Naive thymus-derived CD8-positive, alpha-beta T cell (primary cell): ENCODE results near the gene SAFB. TPM values are rescaled to one million over a fixed set of nuclear protein-coding genes. Genes with fewer than 3 reads are reported as not detected.

ENCODE experiments used
- ATAC-seq, 2 donors: fragments of 150-1000 bp; cut with Tn5 transposase in 1 of 2; sonication (Bioruptor Pico), chemical (Tn5 transposase) in 1 of 2; 1 replicate in 1 of 2; 2 replicates in 1 of 2; pipeline ENCODE4 v1.10.0; 2021; ENCODE audit warnings: mild to moderate bottlenecking in 2 of 2, moderate library complexity in 2 of 2
- POLR2A ChIA-PET: fragments of 350-600 bp; sonication (Branson Sonifier 250); formaldehyde crosslinking; loops from one replicate; lab custom pipeline; 2021; ENCODE audit warnings: antibody characterized with exemption; lab: Charles Lee
- DNase-seq, 10 donors: peaks; one replicate each; pipeline versions ENCODE4 v3.0.0 to v3.0.0-alpha.2; 2020 to 2022
- H3K27ac Mint-ChIP-seq, 10 donors: one replicate each; pipeline ENCODE4 v1.8.0; 2020 to 2022; ENCODE audit warnings: mild to moderate bottlenecking in 10 of 10, mixed read lengths in 10 of 10, moderate library complexity in 4 of 10, inconsistent platforms in 1 of 10
- H3K27me3 Mint-ChIP-seq, 5 donors: one replicate each; pipeline ENCODE4 v1.8.0; 2021 to 2022; ENCODE audit warnings: mixed read lengths in 5 of 5
- H3K36me3 Mint-ChIP-seq, 3 donors: one replicate each; pipeline ENCODE4 v1.8.0; 2020 to 2022; ENCODE audit warnings: mixed read lengths in 3 of 3, mild to moderate bottlenecking in 2 of 3, inconsistent platforms in 1 of 3
- H3K4me1 Mint-ChIP-seq, 4 donors: one replicate each; pipeline ENCODE4 v1.8.0; 2021 to 2022; ENCODE audit warnings: mixed read lengths in 4 of 4
- H3K4me3 Mint-ChIP-seq, 10 donors: one replicate each; pipeline ENCODE4 v1.8.0; 2020 to 2022; ENCODE audit warnings: mild to moderate bottlenecking in 10 of 10, mixed read lengths in 10 of 10, moderate library complexity in 6 of 10, inconsistent platforms in 1 of 10
- H3K9me3 Mint-ChIP-seq, 9 donors: one replicate each; pipeline ENCODE4 v1.8.0; 2020 to 2022; ENCODE audit warnings: mixed read lengths in 9 of 9, mild to moderate bottlenecking in 3 of 9, inconsistent platforms in 1 of 9, moderate library complexity in 1 of 9
- polyA plus RNA-seq, 3 donors: library from polyadenylated mRNA; unstranded; fragments of 300-500 nt; fragmentation: Illumina TruSeq; gene quantifications; one replicate each; pipeline ENCODE4 v1.2.3, GENCODE V29; 2021
- total RNA-seq, 8 experiments: library from RNA in 2 of 8; stranded (reverse) in 2 of 8; gene quantifications; one replicate each; pipeline ENCODE4 v1.2.3 and lab custom pipeline; 2021 to 2026

SAFB gene
- 100 to 1,000 TPM; 188 to 191 TPM for total RNA-seq
- 100 to 1,000 TPM in 1 of 3 donors, 10 to 100 TPM in 2; 28.6 to 135 (median 59.3) TPM for polyA plus RNA-seq
- 128 to 185 (median 145) reads per million in 6 experiments for total RNA-seq (lab: John Stamatoyannopoulos, UW)

DNA sequence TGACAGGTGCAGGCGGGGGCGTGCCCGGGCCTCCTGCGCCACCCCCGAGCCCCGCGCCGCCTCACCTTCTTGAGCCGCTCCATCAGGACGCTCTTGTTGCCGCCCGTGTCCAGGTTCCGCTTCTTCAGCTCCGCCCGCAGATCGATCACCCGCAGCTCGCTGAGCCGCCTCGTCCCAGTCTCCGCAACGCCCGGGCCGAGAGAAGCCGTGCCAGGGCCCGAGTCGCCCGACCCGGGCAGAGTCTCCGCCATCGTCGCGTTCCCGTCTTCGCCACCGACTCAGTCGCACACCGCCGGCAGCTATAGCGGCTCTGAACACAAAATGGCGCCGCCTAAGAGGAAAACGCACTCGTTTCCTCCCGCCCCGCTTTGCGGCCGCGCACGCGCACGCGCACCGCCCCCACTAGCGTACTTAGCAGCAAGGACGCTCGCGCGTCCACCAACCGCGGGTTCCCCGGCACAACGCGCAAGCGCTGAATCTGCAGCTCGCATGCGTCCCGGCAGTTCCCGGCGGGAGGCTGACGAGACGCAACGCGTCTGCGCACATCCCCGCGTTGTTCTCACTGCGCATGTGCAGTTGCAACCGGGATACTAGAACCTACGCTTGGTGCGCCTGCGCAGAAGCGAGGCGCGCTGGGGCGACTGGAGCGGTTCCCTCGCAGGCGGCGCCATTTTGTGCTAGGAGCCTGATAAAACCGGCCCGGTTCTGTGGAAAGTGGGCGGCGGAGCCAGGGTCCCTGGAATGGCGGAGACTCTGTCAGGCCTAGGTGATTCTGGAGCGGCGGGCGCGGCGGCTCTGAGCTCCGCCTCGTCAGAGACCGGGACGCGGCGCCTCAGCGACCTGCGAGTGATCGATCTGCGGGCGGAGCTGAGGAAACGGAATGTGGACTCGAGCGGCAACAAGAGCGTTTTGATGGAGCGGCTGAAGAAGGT lies at the start of gene SAFB, which contains the start of gene SAFB2:
Gene SAFB, plus strand, starts transcription at position 619 of the 932 bp plus-strand sequence. Its CDS starts 123 bp downstream, at position 742.
Gene SAFB2, minus strand, starts transcription at position 312 of the 932 bp plus-strand sequence. Its CDS starts 61 bp downstream, at position 251.
- DNase-seq (peak; percentile 95 to 100 (median 100)), ATAC-seq (peak; percentile 79 to 82)
- POLR2A ChIA-PET, result interaction anchor here (0.5 to 5.4 kb wide), 19 partner anchors 12 to 1151 kb away, joined by 3 to 41 read pairs (median 4); partner anchors contain the start of genes CATSPERD, DUS3L, HSD11B1L and KDM4B
- peaks cover 0 to 3% (median 0%) of the 10 kb centered on the region in 5 donors for H3K27me3 Mint-ChIP-seq
- H3K36me3 Mint-ChIP-seq, result peaks cover 15 to 66% (median 21%) of the 10 kb centered on the region in 3 donors
- no peaks in the 10 kb centered on the region for H3K9me3 Mint-ChIP-seq
- H3K4me3 Mint-ChIP-seq, result peak within 1 kb of the TSS; percentile 99 to 100 (median 100)
- peaks cover 46 to 82% (median 74%) of the 10 kb centered on the region in 4 donors for H3K4me1 Mint-ChIP-seq
- H3K27ac Mint-ChIP-seq, result peak within 1 kb of the TSS; percentile 99 to 100 (median 100)

GRCh38 chr19:5575590-5575989 lies 47.3 kb upstream of the SAFB start:
- H3K36me3 Mint-ChIP-seq, result peaks cover 0 to 2% (median 0%) of the 10 kb centered on the region in 3 donors
- H3K4me1 Mint-ChIP-seq, result peaks cover 7 to 11% (median 9%) of the 10 kb centered on the region in 4 donors
- no peaks in the 10 kb centered on the region for H3K9me3 Mint-ChIP-seq
- H3K27ac Mint-ChIP-seq, result no peak overlapping the region
- no peak overlapping the region for H3K4me3 Mint-ChIP-seq
- ATAC-seq (no peak), DNase-seq (no peak)
- peaks cover 0 to 2% (median 0%) of the 10 kb centered on the region in 5 donors for H3K27me3 Mint-ChIP-seq
- POLR2A ChIA-PET, result no interaction called here

- H3K27ac Mint-ChIP-seq, result peak overlapping the region in 3 of 10 donors; percentile 49 to 71 (median 62)
- no peaks in the 10 kb centered on the region for H3K27me3 Mint-ChIP-seq
- H3K4me3 Mint-ChIP-seq, result peak overlapping the region in 4 of 10 donors; percentile 1 to 49 (median 23)
- POLR2A ChIA-PET, result no interaction called here
- peak; percentile 50 to 83 (median 72) for DNase-seq
- peak; percentile 92 to 94 for ATAC-seq
- H3K36me3 Mint-ChIP-seq, result peaks cover 0 to 5% (median 0%) of the 10 kb centered on the region in 3 donors
- peaks cover 7 to 11% (median 8%) of the 10 kb centered on the region in 4 donors for H3K4me1 Mint-ChIP-seq
- H3K9me3 Mint-ChIP-seq, result no peaks in the 10 kb centered on the region
These were observed 44.6 kb upstream of the SAFB start for GRCh38 chr19:5578097-5578846.

GRCh38 chr19:5579286-5579685 lies 43.6 kb upstream of the SAFB start:
- H3K4me1 Mint-ChIP-seq, result peaks cover 7 to 11% (median 9%) of the 10 kb centered on the region in 4 donors
- POLR2A ChIA-PET, result no interaction called here
- H3K9me3 Mint-ChIP-seq, result no peaks in the 10 kb centered on the region
- H3K4me3 Mint-ChIP-seq, result no peak overlapping the region
- ATAC-seq (no peak), DNase-seq (no peak)
- H3K36me3 Mint-ChIP-seq, result peaks cover 0 to 7% (median 0%) of the 10 kb centered on the region in 3 donors
- no peaks in the 10 kb centered on the region for H3K27me3 Mint-ChIP-seq
- H3K27ac Mint-ChIP-seq, result peak overlapping the region in 1 of 10 donors; percentile 33

DNA sequence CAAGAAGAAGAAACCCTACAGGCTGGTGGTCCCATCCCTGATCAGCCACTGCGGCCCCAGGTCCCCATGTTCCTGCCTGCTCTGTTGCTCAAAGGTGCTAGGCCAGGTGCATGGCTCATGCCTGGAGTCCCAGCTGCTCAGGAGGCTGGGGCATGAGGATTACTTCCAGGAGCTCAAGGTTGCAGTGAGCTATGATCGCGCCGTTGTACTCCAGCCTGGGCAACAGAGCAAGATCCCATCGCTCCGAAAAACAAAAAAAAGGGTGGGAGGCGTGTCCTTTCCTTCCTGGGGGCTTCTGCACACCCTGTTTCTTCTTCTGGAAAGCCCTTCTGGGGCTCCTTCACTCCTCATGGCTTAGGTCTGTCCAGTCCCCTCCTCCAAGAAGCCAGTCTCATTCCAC lies 43.2 kb upstream of the SAFB start:
- no peak for ATAC-seq
- H3K4me3 Mint-ChIP-seq, result no peak overlapping the region
- H3K9me3 Mint-ChIP-seq, result no peaks in the 10 kb centered on the region
- H3K4me1 Mint-ChIP-seq, result peaks cover 7 to 14% (median 10%) of the 10 kb centered on the region in 4 donors
- DNase-seq, result no peak
- H3K36me3 Mint-ChIP-seq, result peaks cover 0 to 7% (median 0%) of the 10 kb centered on the region in 3 donors
- POLR2A ChIA-PET, result no interaction called here
- H3K27me3 Mint-ChIP-seq, result no peaks in the 10 kb centered on the region
- H3K27ac Mint-ChIP-seq, result no peak overlapping the region

DNA sequence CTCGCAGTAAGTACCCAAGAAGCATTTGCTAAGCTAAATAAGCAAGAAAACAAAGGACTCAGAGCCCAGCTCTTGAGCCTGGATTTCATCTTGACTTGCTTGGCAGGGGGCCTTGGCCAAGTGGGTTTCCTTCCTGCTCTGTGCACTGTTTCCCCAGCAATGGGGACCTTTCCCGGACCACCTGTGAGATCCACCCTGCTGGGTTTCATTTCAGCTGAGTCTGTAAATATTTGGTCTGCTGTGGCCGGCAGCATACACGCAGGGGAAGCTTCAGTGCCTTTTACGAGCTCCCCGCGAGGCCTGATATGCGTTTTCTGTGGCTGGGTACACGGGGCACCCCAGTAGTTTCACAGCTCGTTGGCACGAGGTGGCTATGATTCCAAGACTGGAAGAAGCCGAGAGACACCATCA lies 42.7 kb upstream of the SAFB start:
- no peak for DNase-seq
- peak overlapping the region in 2 of 10 donors; percentile 53 to 76 for H3K27ac Mint-ChIP-seq
- H3K4me3 Mint-ChIP-seq, result no peak overlapping the region
- H3K36me3 Mint-ChIP-seq, result peaks cover 0 to 7% (median 0%) of the 10 kb centered on the region in 3 donors
- ATAC-seq, result no peak
- POLR2A ChIA-PET, result no interaction called here
- peaks cover 7 to 14% (median 10%) of the 10 kb centered on the region in 4 donors for H3K4me1 Mint-ChIP-seq
- no peaks in the 10 kb centered on the region for H3K27me3 Mint-ChIP-seq
- no peaks in the 10 kb centered on the region for H3K9me3 Mint-ChIP-seq

- no peaks in the 10 kb centered on the region for H3K9me3 Mint-ChIP-seq
- ATAC-seq (peak; percentile 61 to 76), DNase-seq (peak in 7 of 10 donors; percentile 20 to 52 (median 38))
- H3K4me3 Mint-ChIP-seq, result peak overlapping the region in 9 of 10 donors; percentile 36 to 82 (median 70)
- peaks cover 8 to 22% (median 15%) of the 10 kb centered on the region in 4 donors for H3K4me1 Mint-ChIP-seq
- POLR2A ChIA-PET, result interaction anchor here (0.6 to 1.4 kb wide), 2 partner anchors 38 to 1102 kb away, joined by 4 to 10 read pairs; partner anchors contain the start of gene SAFB
- H3K27ac Mint-ChIP-seq, result peak overlapping the region; percentile 37 to 95 (median 80)
- H3K27me3 Mint-ChIP-seq, result no peaks in the 10 kb centered on the region
- peaks cover 0 to 45% (median 7%) of the 10 kb centered on the region in 3 donors for H3K36me3 Mint-ChIP-seq
These were observed 37.2 kb upstream of the SAFB start for GRCh38 chr19:5585461-5586299.

- POLR2A ChIA-PET, result no interaction called here
- ATAC-seq (peak; percentile 41), DNase-seq (no peak)
- H3K9me3 Mint-ChIP-seq, result no peaks in the 10 kb centered on the region
- peak overlapping the region in 5 of 10 donors; percentile 11 to 73 (median 36) for H3K4me3 Mint-ChIP-seq
- H3K27ac Mint-ChIP-seq, result peak overlapping the region in 6 of 10 donors; percentile 44 to 95 (median 80)
- peaks cover 0 to 51% (median 7%) of the 10 kb centered on the region in 3 donors for H3K36me3 Mint-ChIP-seq
- H3K27me3 Mint-ChIP-seq, result no peaks in the 10 kb centered on the region
- peaks cover 8 to 22% (median 15%) of the 10 kb centered on the region in 4 donors for H3K4me1 Mint-ChIP-seq
These were observed 36.4 kb upstream of the SAFB start for GRCh38 chr19:5586300-5587070.

- peaks cover 8 to 22% (median 15%) of the 10 kb centered on the region in 4 donors for H3K4me1 Mint-ChIP-seq
- DNase-seq, result no peak
- no peak overlapping the region for H3K4me3 Mint-ChIP-seq
- H3K36me3 Mint-ChIP-seq, result peaks cover 0 to 56% (median 7%) of the 10 kb centered on the region in 3 donors
- ATAC-seq, result no peak
- peak overlapping the region in 3 of 10 donors; percentile 25 to 84 (median 82) for H3K27ac Mint-ChIP-seq
- no peaks in the 10 kb centered on the region for H3K9me3 Mint-ChIP-seq
- POLR2A ChIA-PET, result no interaction called here
- H3K27me3 Mint-ChIP-seq, result no peaks in the 10 kb centered on the region
These were observed 35.8 kb upstream of the SAFB start for GRCh38 chr19:5587071-5587455.

DNA sequence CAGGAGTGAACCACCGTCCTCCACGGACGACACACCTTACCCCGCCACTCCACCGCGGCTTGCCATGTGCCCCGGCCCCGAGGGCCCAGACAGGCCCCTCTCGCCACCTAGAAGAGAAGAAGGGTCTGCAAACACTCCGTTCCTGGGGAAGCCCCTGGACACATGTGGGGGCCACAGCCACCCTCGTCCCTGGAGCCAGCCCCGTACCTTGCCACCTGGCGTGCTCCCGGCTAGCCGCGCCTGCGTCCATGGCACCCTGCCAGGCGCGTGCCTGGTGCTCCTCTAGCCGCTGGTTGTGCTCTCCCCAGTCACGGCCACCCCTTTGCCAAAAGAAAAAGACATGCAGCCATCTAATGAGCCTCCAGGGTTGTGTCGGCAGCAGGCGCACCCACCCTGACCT lies 35.2 kb upstream of the SAFB start:
- no peaks in the 10 kb centered on the region for H3K27me3 Mint-ChIP-seq
- H3K36me3 Mint-ChIP-seq, result peaks cover 0 to 62% (median 10%) of the 10 kb centered on the region in 3 donors
- POLR2A ChIA-PET, result interaction anchor here (0.7 kb wide), 1 partner anchor 693 kb away, joined by 3 read pairs; no protein-coding TSS in a partner anchor
- H3K4me3 Mint-ChIP-seq, result no peak overlapping the region
- H3K4me1 Mint-ChIP-seq, result peaks cover 8 to 22% (median 15%) of the 10 kb centered on the region in 4 donors
- peak overlapping the region in 4 of 10 donors; percentile 13 to 69 (median 32) for H3K27ac Mint-ChIP-seq
- DNase-seq (no peak), ATAC-seq (no peak)
- no peaks in the 10 kb centered on the region for H3K9me3 Mint-ChIP-seq
